HG03139 (cell line): ENCODE results near the gene EMCN.
"Not testable (repeated sequence)": the region's sequence is repeated elsewhere in the genome, so short reads cannot be mapped to it uniquely, and the experiment has no call there.

Source experiments
- ATAC-seq: cut with Tn5 transposase; IDR thresholded peaks from one replicate; pipeline ENCODE4 v1.9.1; 2021; ENCODE audit not compliant: unreplicated experiment

EMCN gene

GRCh38 chr4:100517864-100518341 is at the start of gene EMCN:
Gene EMCN, minus strand, starts transcription at chr4:100518022. Its CDS starts 108 bp downstream, at chr4:100517914.
- ATAC-seq: no peak

GRCh38 chr4:100566396-100566795 is 48.6 kb upstream of the EMCN start:
- ATAC-seq: no peak

- no peak for ATAC-seq
These were observed 39.5 kb upstream of the EMCN start for GRCh38 chr4:100557306-100557705.

- no peak for ATAC-seq
These were observed 38.0 kb upstream of the EMCN start for GRCh38 chr4:100555611-100556337.

GRCh38 chr4:100548200-100548560 is 30.4 kb upstream of the EMCN start:
- ATAC-seq: no peak

- no peak for ATAC-seq
These were observed 29.8 kb upstream of the EMCN start for GRCh38 chr4:100547541-100548199.

GRCh38 chr4:100545427-100545826 is 27.6 kb upstream of the EMCN start:
- no peak for ATAC-seq

GRCh38 chr4:100540131-100540530 is 22.3 kb upstream of the EMCN start:
- no peak for ATAC-seq

- no peak for ATAC-seq
These were observed 21.9 kb upstream of the EMCN start for GRCh38 chr4:100539706-100540105.

GRCh38 chr4:100533741-100534140 is 15.9 kb upstream of the EMCN start:
- ATAC-seq: no peak

- not testable (repeated sequence) for ATAC-seq
These were observed 12.3 kb upstream of the EMCN start for GRCh38 chr4:100530161-100530560.

- no peak for ATAC-seq
These were observed 7.9 kb upstream of the EMCN start for GRCh38 chr4:100525686-100526085.

GRCh38 chr4:100519205-100519604 is 1.4 kb upstream of the EMCN start:
- no peak for ATAC-seq

- ATAC-seq: no peak
These were observed 1.6 kb downstream of the EMCN start for GRCh38 chr4:100516225-100516624.

GRCh38 chr4:100511896-100512295 is 5.9 kb downstream of the EMCN start:
- ATAC-seq: no peak

- no peak for ATAC-seq
These were observed 7.3 kb downstream of the EMCN start for GRCh38 chr4:100510551-100510950.

- ATAC-seq: no peak
These were observed 8.4 kb downstream of the EMCN start for GRCh38 chr4:100509386-100509785.

GRCh38 chr4:100508691-100509090 is 9.1 kb downstream of the EMCN start:
- ATAC-seq: no peak

- no peak for ATAC-seq
These were observed 13.5 kb downstream of the EMCN start for GRCh38 chr4:100504086-100504874.

GRCh38 chr4:100497791-100498190 is 20.0 kb downstream of the EMCN start:
- ATAC-seq: no peak

GRCh38 chr4:100495074-100495473 is 22.7 kb downstream of the EMCN start:
- ATAC-seq: no peak

- no peak for ATAC-seq
These were observed 23.7 kb downstream of the EMCN start for GRCh38 chr4:100494166-100494565.
